Activated T-helper 1 cell treated with anti-CD3 and anti-CD28 coated beads, Interleukin-12 subunit alpha, Interleukin-12 subunit beta, Interleukin-2, Interleukin-4 antibody, amounts not matched to agents 30 ng/mL and 10 ng/mL and 1 ng/mL, durations not matched to agents 14 hours and 24 hours and 36 hours (primary cell): ENCODE results near the gene ANKRD52. TPM values are rescaled to one million over a fixed set of nuclear protein-coding genes. Genes with fewer than 3 reads are reported as not detected.

ENCODE experiments used
- DNase-seq: peaks from one replicate; pipeline ENCODE4 v3.0.0; 2021; ENCODE audit warnings: low spot score
- H3K27ac Mint-ChIP-seq: one replicate; pipeline ENCODE4 v1.8.0; 2021; ENCODE audit warnings: mild to moderate bottlenecking, mixed read lengths
- H3K27me3 Mint-ChIP-seq: one replicate; pipeline ENCODE4 v1.8.0; 2022; ENCODE audit warnings: mild to moderate bottlenecking, moderate library complexity, mixed read lengths; ENCODE audit not compliant: insufficient read depth
- H3K36me3 Mint-ChIP-seq: one replicate; pipeline ENCODE4 v1.8.0; 2021; ENCODE audit warnings: low read depth, mixed read lengths
- H3K4me1 Mint-ChIP-seq: one replicate; pipeline ENCODE4 v1.8.0; 2021; ENCODE audit warnings: low read depth, mixed read lengths
- H3K4me3 Mint-ChIP-seq: one replicate; pipeline ENCODE4 v1.8.0; 2021; ENCODE audit warnings: mild to moderate bottlenecking, moderate library complexity, mixed read lengths
- H3K9me3 Mint-ChIP-seq: one replicate; pipeline ENCODE4 v1.8.0; 2021; ENCODE audit warnings: mixed read lengths
- intact Hi-C: fragments of 100-400 bp; cut with micrococcal nuclease; formaldehyde crosslinking; loops from one replicate; pipeline ENCODE4 v1.15.1; 2024
- total RNA-seq: library from RNA; stranded (reverse); gene quantifications from 2 replicates; pipeline ENCODE4 v1.2.3, GENCODE V29; 2022

ANKRD52 gene
- total RNA-seq, 1 donor from 2014 or later = 71.0 TPM

DNA sequence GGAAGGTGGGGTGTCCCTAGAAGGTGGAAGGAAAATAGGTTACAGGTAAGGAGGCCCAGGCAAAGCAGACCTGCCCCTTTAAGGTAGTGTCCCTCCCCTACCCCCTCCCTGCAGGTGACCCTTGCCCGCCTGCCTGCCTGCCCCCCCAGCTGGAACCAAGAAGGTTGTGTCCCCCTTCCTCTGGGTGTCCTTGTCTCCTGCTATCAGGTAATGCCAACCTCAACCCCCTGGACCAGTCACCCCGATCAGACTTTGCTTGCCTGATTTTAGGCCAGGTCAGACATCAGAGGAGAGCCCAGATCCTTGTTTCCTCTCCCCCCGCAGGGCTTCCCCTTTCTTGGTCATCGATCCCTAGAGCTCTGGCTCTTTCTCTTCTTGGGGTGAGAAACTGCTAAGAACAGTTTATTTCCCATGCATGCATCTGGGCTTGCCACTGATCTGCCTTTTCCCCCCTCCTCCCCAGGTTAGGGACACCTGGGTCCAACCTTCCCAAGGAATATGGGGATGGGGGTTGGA, 28.2 kb downstream of the ANKRD52 start, which contains the start of gene SLC39A5:
SLC39A5 (plus strand) TSS at position 136 of the 516 bp plus-strand sequence. CDS start 1,224 bp downstream, outside the sequence.
- Mint-ChIP-seq H3K9me3 (no peaks in the 10 kb centered on the region), H3K4me3 (no peak within 1 kb of the TSS), H3K36me3 (peaks cover 15% of the 10 kb centered on the region), H3K27ac (no peak within 1 kb of the TSS), H3K4me1 (peaks cover 12% of the 10 kb centered on the region), H3K27me3 (no peaks in the 10 kb centered on the region)
- intact Hi-C loops = no loop called here
- DNase-seq = no peak

DNA sequence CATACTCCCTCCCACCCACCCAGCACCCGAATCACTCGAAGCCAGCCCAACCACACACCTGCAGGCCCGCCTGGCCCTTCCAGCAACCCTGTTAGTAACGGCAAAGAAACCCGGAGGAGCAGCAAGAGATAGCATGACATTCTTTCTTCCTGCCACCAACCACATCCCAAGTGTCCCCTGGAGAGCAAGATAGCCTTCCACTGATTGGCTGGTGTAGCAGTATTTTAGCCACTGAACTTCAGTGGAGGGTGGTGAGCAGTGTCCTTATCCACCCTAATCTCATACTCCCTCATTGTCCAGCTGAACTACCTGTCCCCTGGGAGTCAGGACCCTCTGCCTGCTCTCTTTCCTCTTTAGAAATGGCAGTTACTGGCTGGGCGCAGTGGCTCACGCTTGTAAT, 29.1 kb downstream of the ANKRD52 start:
- Mint-ChIP-seq H3K36me3 (peaks cover 15% of the 10 kb centered on the region), H3K4me3 (no peak overlapping the region), H3K27ac (no peak overlapping the region), H3K9me3 (no peaks in the 10 kb centered on the region), H3K27me3 (no peaks in the 10 kb centered on the region), H3K4me1 (peaks cover 17% of the 10 kb centered on the region)
- intact Hi-C loops = no loop called here
- no peak for DNase-seq

DNA sequence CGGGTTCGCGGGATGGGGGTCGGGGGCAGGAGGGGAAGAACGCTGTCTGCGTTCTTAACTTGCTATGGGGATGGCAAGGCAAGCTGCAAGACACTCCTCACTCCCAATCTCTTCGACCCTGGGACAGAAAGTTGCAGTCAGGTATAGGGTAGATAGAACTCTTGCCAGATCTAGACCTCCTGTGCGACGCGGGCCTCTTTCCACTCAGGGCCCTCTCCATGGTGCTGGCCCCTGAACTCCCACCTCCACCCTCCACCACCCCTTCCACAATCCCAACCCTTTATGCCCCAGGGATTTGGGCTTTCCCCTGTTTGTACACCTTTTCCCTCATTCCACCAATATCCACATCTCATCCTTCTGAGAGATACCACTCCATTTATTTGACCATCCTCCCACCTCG, 33.2 kb downstream of the ANKRD52 start:
- intact Hi-C loops = loop anchor here (1.0 to 5.0 kb wide), 9 partner anchors 19 to 408 kb away; partner anchors contain the start of genes ANKRD52, DGKA, ORMDL2 and RAB5B
- Mint-ChIP-seq H3K4me1 (peaks cover 51% of the 10 kb centered on the region), H3K27ac (peak overlapping the region; percentile 81), H3K36me3 (peaks cover 16% of the 10 kb centered on the region), H3K27me3 (no peaks in the 10 kb centered on the region), H3K4me3 (peak overlapping the region; percentile 99), H3K9me3 (no peaks in the 10 kb centered on the region)
- DNase-seq = no peak

DNA sequence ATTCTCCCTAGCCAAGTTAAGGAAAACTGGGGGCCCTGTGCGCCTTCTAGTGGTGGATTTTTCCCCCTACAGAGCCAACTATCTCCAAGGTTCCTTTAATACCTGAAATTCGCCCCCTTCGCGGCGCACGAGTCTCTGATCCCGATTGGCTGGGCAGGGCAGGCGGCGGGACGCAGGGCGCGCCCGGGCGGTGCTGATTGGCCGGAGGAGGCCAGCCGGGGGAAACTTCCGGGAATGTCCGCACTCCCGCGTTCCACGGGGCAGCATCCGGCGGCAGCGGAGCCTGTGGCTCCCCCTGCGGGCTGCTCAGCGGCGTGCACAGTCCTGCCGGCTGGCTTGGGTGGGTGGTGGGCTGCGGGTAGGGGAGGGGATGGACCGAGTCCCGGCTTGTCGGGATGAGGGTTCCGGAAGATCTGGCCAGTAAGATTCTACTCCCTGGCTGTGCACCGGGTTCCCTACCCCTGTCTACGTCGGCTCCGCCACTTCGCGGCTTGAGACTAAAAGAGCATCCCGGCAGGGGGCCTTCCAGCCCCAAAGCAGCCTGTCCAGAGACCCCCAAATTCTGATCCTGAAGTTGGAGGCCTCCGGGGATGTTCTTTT, 34.0 kb downstream of the ANKRD52 start, which contains the start of gene NABP2:
NABP2 (plus strand) TSS at position 241 of the 600 bp plus-strand sequence. CDS start 515 bp downstream, outside the sequence.
- peaks cover 16% of the 10 kb centered on the region for H3K36me3 Mint-ChIP-seq
- no peaks in the 10 kb centered on the region for H3K27me3 Mint-ChIP-seq
- H3K4me3 Mint-ChIP-seq = peak within 1 kb of the TSS; percentile 99
- no peaks in the 10 kb centered on the region for H3K9me3 Mint-ChIP-seq
- H3K27ac Mint-ChIP-seq = peak within 1 kb of the TSS; percentile 81
- intact Hi-C loops = loop anchor here (1.0 to 5.0 kb wide), 9 partner anchors 18 to 407 kb away; partner anchors contain the start of genes ANKRD52, DGKA, ORMDL2 and RAB5B
- peaks cover 51% of the 10 kb centered on the region for H3K4me1 Mint-ChIP-seq
- peak; percentile 94 for DNase-seq

DNA sequence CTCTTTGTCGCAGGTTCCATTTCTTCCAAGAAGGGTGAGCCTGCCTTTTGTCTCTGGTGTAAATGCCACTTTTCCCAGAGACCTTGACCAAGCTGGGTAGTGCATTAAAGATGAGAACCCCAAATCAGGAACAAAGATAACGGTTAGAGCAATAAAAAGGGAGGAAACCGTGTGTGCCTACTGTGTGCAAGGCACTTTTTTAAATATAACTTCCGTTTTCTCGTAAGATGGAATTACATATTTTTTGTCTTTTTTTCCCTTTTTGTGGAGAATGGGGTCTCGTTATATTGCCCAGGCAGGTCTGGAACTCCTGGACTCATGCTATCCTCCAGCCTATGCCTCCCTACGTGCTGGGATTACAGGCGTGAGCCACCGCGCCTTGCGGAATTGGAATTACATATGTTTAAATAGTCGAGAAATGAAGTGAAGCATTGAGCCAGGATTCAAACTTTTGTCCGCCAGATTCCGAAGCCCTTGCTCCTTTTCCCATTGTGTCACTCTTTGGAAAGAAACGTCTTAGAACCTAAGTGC, 34.5 kb downstream of the ANKRD52 start:
- Mint-ChIP-seq H3K4me3 (peak overlapping the region; percentile 99), H3K36me3 (peaks cover 16% of the 10 kb centered on the region), H3K9me3 (no peaks in the 10 kb centered on the region), H3K4me1 (peaks cover 51% of the 10 kb centered on the region), H3K27me3 (no peaks in the 10 kb centered on the region), H3K27ac (peak overlapping the region; percentile 81)
- no peak for DNase-seq
- intact Hi-C loops = loop anchor here (1.0 to 5.0 kb wide), 12 partner anchors 17 to 485 kb away; partner anchors contain the start of genes ANKRD52, COQ10A, DGKA and ORMDL2

DNA sequence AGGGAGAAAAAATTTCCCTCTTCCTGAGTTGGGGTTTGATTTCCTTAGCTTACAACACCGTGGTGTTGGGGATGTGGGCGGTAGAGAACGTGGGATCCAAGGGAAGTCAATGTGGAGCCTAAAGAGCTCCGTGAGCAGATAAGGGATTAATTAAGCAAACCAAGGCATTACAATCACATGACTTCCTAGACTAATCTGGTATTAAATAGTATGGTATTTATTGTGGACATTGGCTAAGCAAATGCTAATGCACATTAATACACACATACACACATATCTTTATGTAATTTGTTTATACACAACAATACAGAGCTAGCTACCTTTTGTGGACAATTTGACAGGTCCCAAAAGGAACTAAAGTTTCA, 35.7 kb downstream of the ANKRD52 start:
- intact Hi-C loops = loop anchor here (1.0 to 5.0 kb wide), 10 partner anchors 44 to 484 kb away; partner anchors contain the start of genes COQ10A, DGKA, MYL6B and ORMDL2
- Mint-ChIP-seq H3K27ac (peak overlapping the region; percentile 97), H3K4me1 (peaks cover 51% of the 10 kb centered on the region), H3K36me3 (peaks cover 16% of the 10 kb centered on the region), H3K27me3 (no peaks in the 10 kb centered on the region), H3K4me3 (peak overlapping the region; percentile 99), H3K9me3 (no peaks in the 10 kb centered on the region)
- DNase-seq = no peak

DNA sequence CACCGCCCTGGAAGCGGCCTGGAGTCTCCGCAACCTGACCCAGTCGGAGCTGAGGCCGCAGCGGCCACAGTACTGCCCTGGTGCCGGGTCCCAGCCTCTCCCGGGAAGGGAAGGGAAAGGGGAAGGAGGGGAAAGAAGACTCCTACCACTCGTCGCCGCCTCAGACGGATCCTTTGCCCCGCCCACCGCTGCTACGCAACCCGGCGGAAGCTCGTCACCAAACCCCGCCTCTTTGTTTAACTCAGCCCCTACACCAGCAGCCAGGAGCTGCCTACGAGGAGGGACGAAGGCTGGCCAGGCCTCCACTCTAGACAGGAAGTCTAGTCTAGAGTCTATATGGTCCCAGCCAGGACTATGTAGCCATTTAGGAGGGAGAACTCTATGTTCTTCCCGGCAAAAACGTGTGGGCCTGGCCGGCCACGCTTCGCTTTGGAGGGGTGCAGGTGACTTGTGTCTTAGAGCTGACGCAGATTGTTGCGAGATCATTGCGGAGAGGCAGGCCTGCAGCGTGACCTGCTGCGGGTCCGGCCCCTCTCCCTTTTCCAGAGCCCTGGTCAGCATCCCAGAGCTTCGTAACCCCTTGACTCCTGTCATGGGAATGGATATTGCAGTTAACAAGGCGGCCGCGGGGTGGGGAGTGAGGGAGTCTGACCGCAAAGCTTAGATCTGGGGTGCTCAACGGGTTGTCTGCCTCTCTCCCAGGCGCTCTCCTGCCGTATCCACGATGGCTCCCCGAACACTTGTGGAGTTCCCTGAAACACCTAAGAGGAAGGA, 36.2 kb downstream of the ANKRD52 start, which contains the start of gene RNF41:
RNF41 (minus strand) TSS at position 166 of the 774 bp plus-strand sequence. CDS start 7,875 bp downstream, outside the sequence.
- peaks cover 12% of the 10 kb centered on the region for H3K36me3 Mint-ChIP-seq
- peak within 1 kb of the TSS; percentile 99 for H3K4me3 Mint-ChIP-seq
- H3K27me3 Mint-ChIP-seq = no peaks in the 10 kb centered on the region
- peak; percentile 91 for DNase-seq
- intact Hi-C loops = loop anchor here (1.0 to 5.0 kb wide), 15 partner anchors 45 to 483 kb away; partner anchors contain the start of genes COQ10A, CS, DGKA and IL23A
- no peaks in the 10 kb centered on the region for H3K9me3 Mint-ChIP-seq
- H3K27ac Mint-ChIP-seq = peak within 1 kb of the TSS; percentile 97
- peaks cover 51% of the 10 kb centered on the region for H3K4me1 Mint-ChIP-seq

DNA sequence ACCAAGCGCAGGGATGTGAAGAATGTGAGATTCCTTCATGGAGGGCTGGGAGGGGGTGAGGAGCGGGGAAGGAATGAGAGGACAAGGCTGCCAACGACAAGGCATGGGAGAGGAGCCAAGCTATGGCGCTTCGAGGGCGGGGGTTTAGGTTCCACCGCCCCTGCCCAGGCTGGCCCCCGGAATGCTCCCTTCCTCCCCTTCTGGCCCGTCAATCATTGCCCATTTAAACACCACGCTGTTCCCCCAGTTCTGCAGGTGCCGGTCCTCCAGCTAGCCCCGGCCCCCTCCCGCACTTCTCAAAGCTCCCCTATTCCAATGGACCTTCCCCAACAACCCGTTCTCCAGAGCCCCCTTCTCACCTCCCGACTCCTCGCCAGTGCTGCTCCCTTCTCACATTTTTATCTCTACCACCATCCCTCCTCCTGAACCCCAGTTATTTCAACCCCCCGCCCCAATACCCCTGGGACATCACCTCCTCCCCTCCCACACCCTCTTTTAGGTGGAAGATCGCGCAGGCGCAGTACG, 36.9 kb downstream of the ANKRD52 start:
- Mint-ChIP-seq H3K9me3 (no peaks in the 10 kb centered on the region), H3K27ac (peak overlapping the region; percentile 97), H3K4me1 (peaks cover 56% of the 10 kb centered on the region), H3K27me3 (no peaks in the 10 kb centered on the region), H3K4me3 (peak overlapping the region; percentile 99), H3K36me3 (peaks cover 15% of the 10 kb centered on the region)
- intact Hi-C loops = loop anchor here (1.0 to 5.0 kb wide), 9 partner anchors 79 to 463 kb away; partner anchors contain the start of genes CS, DGKA, IL23A and ORMDL2
- no peak for DNase-seq

DNA sequence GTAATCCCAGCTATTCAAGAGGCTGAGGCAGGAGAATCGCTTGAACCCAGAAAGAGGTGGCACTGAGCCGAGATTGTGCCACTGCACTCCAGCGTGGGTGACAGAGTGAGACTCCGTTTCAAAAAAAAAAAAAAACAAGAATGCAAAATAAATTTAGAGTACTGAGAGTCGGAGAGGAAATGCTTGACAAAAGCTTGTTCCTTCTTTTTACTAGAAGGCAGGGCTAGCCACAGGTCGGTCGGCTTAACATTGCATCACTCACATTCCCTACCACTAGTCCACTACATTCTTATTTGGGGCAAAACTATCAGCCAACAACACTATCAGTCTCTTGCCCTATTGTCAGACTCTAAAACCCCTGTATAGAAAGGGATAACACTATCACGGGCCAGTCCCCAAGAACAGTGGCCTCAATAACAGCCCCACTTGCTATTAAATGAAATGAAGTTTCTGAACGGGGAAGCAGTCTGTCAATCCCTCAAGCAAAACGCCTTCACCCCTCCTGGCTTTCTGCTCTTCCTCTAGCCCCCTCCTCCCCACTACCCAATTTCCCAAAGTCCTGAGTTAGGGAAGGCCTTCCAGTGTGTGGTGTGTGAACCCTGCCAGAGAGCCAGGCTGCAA, 37.5 kb downstream of the ANKRD52 start:
- H3K36me3 Mint-ChIP-seq = peaks cover 12% of the 10 kb centered on the region
- H3K27me3 Mint-ChIP-seq = no peaks in the 10 kb centered on the region
- H3K4me3 Mint-ChIP-seq = peak overlapping the region; percentile 99
- H3K27ac Mint-ChIP-seq = peak overlapping the region; percentile 97
- DNase-seq = no peak
- intact Hi-C loops = loop anchor here (1.0 to 5.0 kb wide), 9 partner anchors 80 to 464 kb away; partner anchors contain the start of genes CS, DGKA, IL23A and ORMDL2
- peaks cover 51% of the 10 kb centered on the region for H3K4me1 Mint-ChIP-seq
- H3K9me3 Mint-ChIP-seq = no peaks in the 10 kb centered on the region

DNA sequence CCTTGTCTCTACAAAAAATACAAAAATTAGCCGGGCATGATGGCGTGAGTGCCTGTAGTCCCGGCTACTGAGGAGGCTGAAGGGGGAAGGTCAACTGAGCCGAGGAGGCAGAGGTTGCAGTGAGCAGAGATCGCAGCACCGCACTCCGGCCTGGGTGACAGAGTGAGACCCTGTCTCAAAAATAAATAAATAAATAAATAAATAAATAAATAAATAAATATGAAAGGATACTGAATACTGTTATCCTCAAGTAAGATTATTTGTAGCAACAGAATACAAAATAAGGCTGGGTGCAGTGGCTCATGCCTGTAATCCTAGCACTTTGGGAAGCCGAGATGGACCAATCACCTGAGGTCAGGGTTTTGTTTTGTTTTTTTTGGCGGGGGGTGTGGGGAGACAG, 38.3 kb downstream of the ANKRD52 start:
- Mint-ChIP-seq H3K36me3 (peaks cover 11% of the 10 kb centered on the region), H3K27me3 (no peaks in the 10 kb centered on the region), H3K4me3 (peak overlapping the region; percentile 54), H3K4me1 (peaks cover 47% of the 10 kb centered on the region), H3K9me3 (no peaks in the 10 kb centered on the region), H3K27ac (no peak overlapping the region)
- DNase-seq = no peak
- intact Hi-C loops = loop anchor here (5.0 kb wide), 4 partner anchors 178 to 403 kb away; partner anchors contain the start of genes DGKA, ORMDL2, RAB5B and RPS26

DNA sequence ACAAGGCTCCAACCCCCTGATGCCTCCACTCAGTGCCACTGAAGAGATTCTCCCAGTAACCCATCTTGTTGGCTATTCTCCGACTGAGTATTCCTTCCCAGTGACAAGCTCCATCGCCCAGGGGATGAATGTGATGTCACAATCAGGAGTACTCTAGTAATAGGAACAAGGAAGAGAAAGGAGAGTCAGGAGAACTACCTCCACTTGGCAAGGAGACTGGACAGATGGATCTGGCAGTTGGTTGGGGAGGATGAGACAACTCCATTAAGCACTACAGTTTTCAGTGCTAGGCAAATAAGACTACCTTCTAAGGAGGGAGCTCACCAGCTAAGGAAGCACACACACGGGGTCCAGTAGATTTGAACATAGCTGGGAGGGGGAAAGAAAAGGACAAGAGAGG, 41.7 kb downstream of the ANKRD52 start:
- intact Hi-C loops = no loop called here
- peaks cover 22% of the 10 kb centered on the region for H3K36me3 Mint-ChIP-seq
- DNase-seq = no peak
- peaks cover 24% of the 10 kb centered on the region for H3K4me1 Mint-ChIP-seq
- H3K4me3 Mint-ChIP-seq = no peak overlapping the region
- H3K27ac Mint-ChIP-seq = peak overlapping the region; percentile 22
- no peaks in the 10 kb centered on the region for H3K27me3 Mint-ChIP-seq
- H3K9me3 Mint-ChIP-seq = no peaks in the 10 kb centered on the region

DNA sequence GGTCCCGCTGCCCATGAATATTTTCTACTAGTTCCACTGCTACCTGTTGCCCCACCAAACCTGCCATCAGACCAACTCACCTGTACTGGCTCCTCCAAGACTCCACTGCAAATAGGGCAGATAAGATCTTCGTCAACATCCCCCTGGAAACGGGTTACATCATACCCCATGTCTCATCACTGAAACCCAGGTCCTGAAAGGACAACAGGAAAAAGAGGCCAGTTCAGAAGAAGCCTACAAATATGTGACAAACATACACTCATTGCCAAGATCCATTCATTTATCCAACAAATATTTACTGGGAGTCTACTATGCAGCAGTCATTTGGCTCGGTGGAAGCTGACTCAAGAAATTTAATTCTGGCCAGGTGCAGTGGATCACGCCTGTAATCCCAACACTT, 44.3 kb downstream of the ANKRD52 start:
- no peaks in the 10 kb centered on the region for H3K9me3 Mint-ChIP-seq
- H3K4me3 Mint-ChIP-seq = no peak overlapping the region
- peaks cover 12% of the 10 kb centered on the region for H3K4me1 Mint-ChIP-seq
- peaks cover 34% of the 10 kb centered on the region for H3K36me3 Mint-ChIP-seq
- no peak overlapping the region for H3K27ac Mint-ChIP-seq
- no peak for DNase-seq
- H3K27me3 Mint-ChIP-seq = no peaks in the 10 kb centered on the region
- intact Hi-C loops = no loop called here
